Measurements from ENCODE around the gene VSTM2L. TPM values are rescaled to one million over a fixed set of nuclear protein-coding genes. Genes with fewer than 3 reads are reported as not detected.

Gene VSTM2L
- polyA plus RNA-seq, 1 donor, result 22.9 TPM

DNA sequence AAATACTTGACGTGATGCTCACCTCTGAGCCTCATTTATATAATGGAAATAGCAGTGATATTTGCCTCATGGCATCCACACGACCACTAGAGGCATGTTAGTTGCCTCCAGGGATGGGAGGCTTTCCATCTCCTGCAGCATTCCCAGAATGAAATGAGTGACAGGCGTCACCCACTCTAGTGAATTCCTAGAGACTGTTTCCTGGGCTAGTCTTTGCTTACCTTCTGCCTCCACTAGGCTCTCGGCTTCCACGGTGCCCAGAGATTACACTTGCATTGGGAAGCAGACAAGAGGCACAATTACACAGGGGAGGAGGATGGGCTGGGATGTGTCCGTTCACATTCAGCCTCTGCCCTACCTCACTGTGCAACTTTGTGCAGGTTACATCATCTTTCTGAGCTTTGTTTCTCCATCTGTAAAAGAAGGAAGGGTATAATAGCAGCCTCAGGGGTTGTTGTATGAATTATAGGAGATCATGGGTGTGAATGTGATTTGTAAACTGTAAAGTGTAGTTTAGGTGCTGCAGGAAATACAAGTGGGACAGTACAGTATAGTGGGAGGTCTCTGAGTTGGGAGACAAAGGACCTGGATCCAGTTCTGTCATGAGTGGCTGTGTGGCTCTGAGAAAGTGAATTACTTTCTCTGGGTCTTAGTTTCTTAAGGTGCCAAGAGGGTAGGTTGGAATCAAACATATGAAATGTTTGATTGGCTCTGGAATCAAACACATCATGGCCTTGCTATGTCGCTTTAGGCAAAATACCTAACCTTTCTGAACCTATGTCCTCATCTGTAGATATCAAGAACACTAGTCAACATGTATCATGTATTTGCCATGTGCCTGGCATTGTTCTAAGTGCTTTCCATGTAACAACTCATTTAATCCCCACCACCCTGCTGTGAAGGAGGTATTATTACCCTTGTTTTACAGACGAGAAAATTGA is 3.6 kb upstream of the VSTM2L start:
- no CpG with 5 or more reads among the region's 8 CpGs for WGBS (ENCODE audit: insufficient coverage, low lambda C conversion rate)
- Histone ChIP-seq H3K9me3 (ENCODE audit: control insufficient read depth, low read depth, low read length) (no peaks in the 10 kb centered on the region), H3K27me3 (ENCODE audit: control insufficient read depth, insufficient read depth, low read length) (peaks cover 40% of the 10 kb centered on the region)

DNA sequence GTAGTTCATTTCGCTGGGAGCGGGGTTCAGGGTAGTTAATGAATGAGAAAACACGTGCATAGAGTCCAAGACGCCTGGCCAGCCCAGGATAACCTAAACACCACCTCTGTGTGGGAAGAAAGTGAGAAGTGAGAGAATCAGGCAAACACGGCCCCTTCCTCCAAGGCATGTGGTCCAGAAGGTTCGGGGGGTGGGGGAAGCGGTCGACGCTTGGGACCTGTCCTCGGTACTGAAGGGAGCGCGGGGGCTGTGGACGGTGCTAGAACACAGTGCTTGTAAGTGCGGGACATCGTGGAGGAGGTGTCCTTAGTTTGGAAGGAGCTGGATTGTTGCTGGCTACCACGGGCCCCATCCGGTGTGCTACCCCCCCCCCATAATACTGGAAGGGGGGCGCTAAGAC is 1.7 kb upstream of the VSTM2L start:
- DNase-seq, result peak in 1 of 2 donors; percentile 60
- Histone ChIP-seq H3K27me3 (ENCODE audit: control insufficient read depth, insufficient read depth, low read length) (peaks cover 54% of the 10 kb centered on the region), H3K27ac (ENCODE audit: low read length) (no peak overlapping the region), H3K4me3 (ENCODE audit: low read length) (no peak overlapping the region), H3K36me3 (ENCODE audit: control insufficient read depth, insufficient read depth, low read length) (no peaks in the 10 kb centered on the region), H3K9me3 (ENCODE audit: control insufficient read depth, low read depth, low read length) (no peaks in the 10 kb centered on the region), H3K4me1 (ENCODE audit: control insufficient read depth, insufficient read depth, low read length) (peaks cover 2% of the 10 kb centered on the region)
- WGBS (ENCODE audit: insufficient coverage, low lambda C conversion rate), result no CpG with 5 or more reads among the region's 18 CpGs

More for the DNA sequence above, 3.6 kb upstream of the VSTM2L start:
- peaks cover 2% of the 10 kb centered on the region for H3K4me1 ChIP-seq (ENCODE audit: control insufficient read depth, insufficient read depth, low read length)
- DNase-seq, result no peak
- H3K27ac ChIP-seq (ENCODE audit: low read length), result no peak overlapping the region
- H3K4me3 ChIP-seq (ENCODE audit: low read length), result no peak overlapping the region
- H3K36me3 ChIP-seq (ENCODE audit: control insufficient read depth, insufficient read depth, low read length), result no peaks in the 10 kb centered on the region

DNA sequence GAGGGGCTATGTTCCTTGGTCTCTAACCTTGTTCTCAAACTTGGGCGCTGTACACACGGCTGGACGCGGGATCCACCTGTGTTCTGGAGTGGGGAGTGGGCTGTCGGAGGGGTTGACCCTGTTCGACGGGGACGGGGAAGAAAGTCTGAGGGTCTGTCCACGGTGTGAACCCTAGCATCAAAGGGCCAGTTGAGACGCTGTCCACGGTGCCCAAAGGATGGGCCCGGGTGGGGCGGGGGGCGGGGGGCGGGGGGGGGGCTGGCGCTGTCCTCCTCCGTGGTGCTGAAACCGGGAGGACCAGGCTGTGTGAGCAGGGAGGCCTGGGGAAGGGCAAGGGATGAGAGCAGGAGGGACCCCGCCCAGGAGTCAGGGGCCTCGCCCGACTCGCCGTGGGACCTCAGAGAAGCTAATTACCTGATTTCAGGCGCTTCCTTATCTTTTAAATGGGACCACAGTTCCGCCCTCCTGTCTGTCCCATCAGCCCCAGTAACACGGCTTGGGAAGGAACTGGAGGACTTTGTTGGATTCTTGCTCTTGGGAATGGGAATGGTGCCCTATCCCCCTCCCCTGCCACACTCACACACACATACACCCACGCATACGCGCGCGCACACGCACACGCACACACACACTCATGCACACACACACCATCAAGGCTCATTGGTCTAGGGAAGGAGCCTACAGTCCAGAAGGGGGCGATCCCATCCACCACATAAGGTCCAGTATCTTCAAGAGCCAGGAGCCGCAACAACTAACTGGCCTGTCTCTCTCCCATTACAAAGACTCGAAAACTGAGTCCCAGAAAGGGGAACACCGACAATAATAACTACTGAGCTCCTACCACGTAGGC is 1.0 kb upstream of the VSTM2L start:
- peak; percentile 65 to 72 for DNase-seq
- H3K27me3 ChIP-seq (ENCODE audit: control insufficient read depth, insufficient read depth, low read length), result peaks cover 60% of the 10 kb centered on the region
- peaks cover 2% of the 10 kb centered on the region for H3K4me1 ChIP-seq (ENCODE audit: control insufficient read depth, insufficient read depth, low read length)
- no peaks in the 10 kb centered on the region for H3K36me3 ChIP-seq (ENCODE audit: control insufficient read depth, insufficient read depth, low read length)
- no CpG with 5 or more reads among the region's 38 CpGs for WGBS (ENCODE audit: insufficient coverage, low lambda C conversion rate)
- H3K9me3 ChIP-seq (ENCODE audit: control insufficient read depth, low read depth, low read length), result no peaks in the 10 kb centered on the region
- H3K4me3 ChIP-seq (ENCODE audit: low read length), result no peak overlapping the region
- no peak overlapping the region for H3K27ac ChIP-seq (ENCODE audit: low read length)

DNA sequence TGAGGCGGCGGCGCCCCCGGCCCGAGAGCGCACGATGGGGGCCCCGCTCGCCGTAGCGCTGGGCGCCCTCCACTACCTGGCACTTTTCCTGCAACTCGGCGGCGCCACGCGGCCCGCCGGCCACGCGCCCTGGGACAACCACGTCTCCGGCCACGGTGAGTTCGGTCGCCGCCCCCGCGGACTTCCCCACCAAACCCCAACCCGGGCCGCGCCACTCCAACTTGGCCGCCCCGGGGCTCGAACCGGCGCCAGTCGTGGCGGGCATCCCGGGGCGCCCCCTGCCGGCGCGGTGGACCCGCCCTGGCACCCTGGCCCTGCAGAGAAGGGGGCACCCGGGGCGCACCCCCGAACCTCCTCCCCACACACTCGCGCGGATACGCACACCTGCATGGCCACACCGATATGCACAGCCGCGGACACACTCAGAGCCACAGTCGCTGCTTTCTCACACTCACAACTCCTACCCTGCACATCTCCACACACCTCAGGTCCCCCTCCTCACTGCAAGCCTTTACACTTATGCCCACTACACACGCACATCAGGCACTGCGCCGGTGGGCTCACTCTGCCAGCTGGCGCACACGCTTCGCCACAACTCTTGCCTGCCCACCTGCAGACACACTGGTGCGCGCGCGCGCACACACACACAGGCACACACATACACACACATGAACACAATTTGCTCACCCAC is 535 bp downstream of the VSTM2L start:
- Histone ChIP-seq H3K27ac (ENCODE audit: low read length) (no peak overlapping the region), H3K27me3 (ENCODE audit: control insufficient read depth, insufficient read depth, low read length) (peaks cover 64% of the 10 kb centered on the region), H3K9me3 (ENCODE audit: control insufficient read depth, low read depth, low read length) (no peaks in the 10 kb centered on the region), H3K36me3 (ENCODE audit: control insufficient read depth, insufficient read depth, low read length) (no peaks in the 10 kb centered on the region), H3K4me1 (ENCODE audit: control insufficient read depth, insufficient read depth, low read length) (peaks cover 2% of the 10 kb centered on the region), H3K4me3 (ENCODE audit: low read length) (no peak overlapping the region)
- DNase-seq, result no peak
- no CpG with 5 or more reads among the region's 67 CpGs for WGBS (ENCODE audit: insufficient coverage, low lambda C conversion rate)

DNA sequence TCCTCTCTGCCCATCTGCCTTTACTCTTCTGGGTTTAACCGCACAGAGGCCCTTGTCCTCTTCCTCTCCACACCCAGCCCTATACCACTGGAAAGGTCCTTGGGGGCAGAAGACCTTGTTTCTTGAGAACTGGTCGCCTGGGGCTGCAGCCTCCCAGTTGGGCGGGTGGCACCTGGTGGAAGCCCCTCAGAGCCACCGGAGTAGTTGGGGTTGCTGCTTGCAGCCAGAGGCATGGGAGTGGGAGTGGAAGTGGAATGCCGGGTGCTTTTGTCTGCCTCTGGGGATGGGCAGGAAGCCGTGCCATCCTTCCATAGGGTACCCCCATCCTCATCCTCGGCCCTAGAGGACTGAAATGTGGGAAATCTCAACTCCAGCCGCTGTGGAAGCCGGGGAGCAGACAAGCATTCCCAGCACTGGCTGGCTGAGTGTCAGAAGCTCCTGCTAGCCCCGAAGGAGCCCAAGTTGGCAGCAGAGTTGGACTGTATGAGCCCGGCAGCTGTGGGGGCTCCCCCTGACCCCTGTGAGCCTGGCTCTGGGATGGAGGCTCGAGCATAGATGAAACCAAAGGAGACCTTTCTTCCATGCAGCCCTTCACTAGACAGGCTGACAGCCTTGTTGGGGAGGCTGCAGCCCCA is 1.2 kb downstream of the VSTM2L start:
- no peaks in the 10 kb centered on the region for H3K36me3 ChIP-seq (ENCODE audit: control insufficient read depth, insufficient read depth, low read length)
- no peak overlapping the region for H3K4me3 ChIP-seq (ENCODE audit: low read length)
- no peak overlapping the region for H3K27ac ChIP-seq (ENCODE audit: low read length)
- no CpG with 5 or more reads among the region's 12 CpGs for WGBS (ENCODE audit: insufficient coverage, low lambda C conversion rate)
- no peaks in the 10 kb centered on the region for H3K9me3 ChIP-seq (ENCODE audit: control insufficient read depth, low read depth, low read length)
- H3K27me3 ChIP-seq (ENCODE audit: control insufficient read depth, insufficient read depth, low read length), result peaks cover 62% of the 10 kb centered on the region
- no peak for DNase-seq
- peaks cover 2% of the 10 kb centered on the region for H3K4me1 ChIP-seq (ENCODE audit: control insufficient read depth, insufficient read depth, low read length)

DNA sequence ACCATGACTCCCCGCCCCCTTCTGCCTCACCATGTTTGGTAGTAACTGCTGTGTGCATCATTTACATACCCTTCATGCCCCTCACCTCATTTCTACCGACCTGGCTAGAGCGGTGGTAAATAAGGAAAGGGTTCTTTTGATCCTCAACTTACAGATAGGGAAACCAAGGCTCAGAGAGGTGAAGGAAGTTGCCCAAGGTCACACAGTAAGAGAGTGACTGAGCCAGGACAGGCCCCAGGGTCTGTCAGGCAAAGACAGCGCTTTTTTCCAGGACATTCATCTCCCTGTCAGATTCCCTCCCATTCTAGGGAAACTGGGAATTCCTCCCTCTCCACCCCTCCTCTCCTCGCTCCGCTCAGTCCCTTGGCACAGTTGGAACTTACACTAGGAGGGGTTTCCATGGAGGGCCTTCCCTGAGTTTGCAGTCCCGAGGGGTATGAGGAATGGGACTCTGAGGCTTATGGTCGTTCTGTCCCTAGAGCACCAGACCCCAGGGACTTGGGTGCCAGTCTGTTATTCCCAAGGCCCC is 2.0 kb downstream of the VSTM2L start:
- no peak overlapping the region for H3K27ac ChIP-seq (ENCODE audit: low read length)
- H3K9me3 ChIP-seq (ENCODE audit: control insufficient read depth, low read depth, low read length), result no peaks in the 10 kb centered on the region
- peaks cover 2% of the 10 kb centered on the region for H3K4me1 ChIP-seq (ENCODE audit: control insufficient read depth, insufficient read depth, low read length)
- DNase-seq, result no peak
- H3K4me3 ChIP-seq (ENCODE audit: low read length), result no peak overlapping the region
- peaks cover 58% of the 10 kb centered on the region for H3K27me3 ChIP-seq (ENCODE audit: control insufficient read depth, insufficient read depth, low read length)
- no CpG with 5 or more reads among the region's 8 CpGs for WGBS (ENCODE audit: insufficient coverage, low lambda C conversion rate)
- H3K36me3 ChIP-seq (ENCODE audit: control insufficient read depth, insufficient read depth, low read length), result no peaks in the 10 kb centered on the region

DNA sequence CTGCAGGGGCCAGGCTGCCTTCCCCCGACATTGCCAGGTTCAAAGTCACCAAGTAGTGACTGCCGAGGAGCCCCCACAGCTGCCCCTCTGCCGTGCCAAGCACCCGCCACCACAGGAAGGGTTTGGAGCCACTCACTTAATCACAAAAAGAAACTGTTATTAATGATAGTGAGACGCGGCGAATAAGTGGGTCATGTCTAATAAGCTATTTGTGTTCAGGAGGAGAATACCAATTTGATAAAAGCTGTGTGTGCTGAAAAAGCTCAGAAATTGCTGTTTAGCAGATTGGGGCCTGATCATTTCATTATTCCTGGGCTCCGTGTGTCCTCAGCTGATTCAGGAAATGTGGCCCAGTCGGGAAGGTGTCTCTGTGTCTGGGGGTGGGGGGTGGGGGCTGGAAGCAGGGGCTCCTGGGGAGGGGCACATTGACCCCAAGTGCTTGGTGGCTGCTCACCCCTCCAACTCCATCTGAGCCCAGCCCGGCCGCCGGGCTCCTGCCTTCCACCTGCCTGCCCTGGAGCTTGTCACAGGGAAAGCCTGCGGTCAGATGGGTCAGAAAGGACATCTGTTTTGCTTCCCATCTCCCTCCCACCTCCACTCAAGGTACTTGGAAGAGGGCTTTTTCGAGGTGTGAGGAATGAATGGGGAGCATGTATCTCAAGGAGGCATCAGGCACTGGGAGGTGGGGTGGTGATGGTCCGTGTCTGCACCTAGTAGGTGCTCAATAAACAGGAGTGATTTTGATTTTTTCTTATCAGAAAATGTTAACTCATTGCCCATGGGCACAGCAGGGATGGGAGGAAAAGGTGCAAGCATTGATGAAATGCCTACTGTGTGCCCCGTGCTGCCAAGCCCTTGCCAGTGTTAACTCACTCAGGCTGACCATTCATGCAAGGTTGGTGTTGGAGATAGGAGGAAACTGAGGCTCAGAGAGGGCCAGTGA is 3.0 kb downstream of the VSTM2L start:
- Histone ChIP-seq H3K4me3 (ENCODE audit: low read length) (no peak overlapping the region), H3K27ac (ENCODE audit: low read length) (no peak overlapping the region), H3K4me1 (ENCODE audit: control insufficient read depth, insufficient read depth, low read length) (peaks cover 2% of the 10 kb centered on the region), H3K9me3 (ENCODE audit: control insufficient read depth, low read depth, low read length) (no peaks in the 10 kb centered on the region), H3K27me3 (ENCODE audit: control insufficient read depth, insufficient read depth, low read length) (peaks cover 54% of the 10 kb centered on the region), H3K36me3 (ENCODE audit: control insufficient read depth, insufficient read depth, low read length) (no peaks in the 10 kb centered on the region)
- no peak for DNase-seq
- WGBS (ENCODE audit: insufficient coverage, low lambda C conversion rate), result no CpG with 5 or more reads among the region's 16 CpGs

DNA sequence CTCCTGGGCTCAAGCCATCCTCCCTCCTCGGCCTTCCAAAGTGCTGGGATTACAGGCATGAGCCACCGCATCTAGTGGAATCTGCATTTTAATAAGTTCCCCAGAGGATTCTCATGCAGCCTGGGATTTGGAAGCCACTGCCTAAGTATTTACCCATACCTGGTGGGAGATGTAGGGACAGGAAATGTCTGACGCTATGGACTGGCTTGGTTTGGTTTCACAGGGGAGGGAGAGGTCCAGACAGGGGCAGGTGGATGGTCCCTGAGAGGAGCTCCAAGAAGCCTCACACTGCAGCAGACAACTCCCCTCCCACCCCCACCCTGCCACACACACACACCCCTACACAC is 4.4 kb downstream of the VSTM2L start:
- Histone ChIP-seq H3K4me3 (ENCODE audit: low read length) (no peak overlapping the region), H3K9me3 (ENCODE audit: control insufficient read depth, low read depth, low read length) (no peaks in the 10 kb centered on the region), H3K27me3 (ENCODE audit: control insufficient read depth, insufficient read depth, low read length) (peaks cover 53% of the 10 kb centered on the region), H3K27ac (ENCODE audit: low read length) (no peak overlapping the region), H3K4me1 (ENCODE audit: control insufficient read depth, insufficient read depth, low read length) (peaks cover 2% of the 10 kb centered on the region), H3K36me3 (ENCODE audit: control insufficient read depth, insufficient read depth, low read length) (no peaks in the 10 kb centered on the region)
- no peak for DNase-seq
- WGBS (ENCODE audit: insufficient coverage, low lambda C conversion rate), result 60% methylated on average over 1 of the region's 3 CpGs

Measured in large intestine (tissue), 3 donors.